A673 (cell line): ENCODE data around the gene SH3GL2. TPM values are rescaled to one million over a fixed set of nuclear protein-coding genes. Genes with fewer than 3 reads are reported as not detected.
A peak's percentile ranks its signal among the peaks of the same experiment; 100 is the strongest.

ENCODE experiments used
- BruUV-seq: library from RNA; stranded (reverse); fragments of 400-500 nt; replicated peaks from 2 replicates; lab custom pipeline; 2021; lab: Mats Ljungman, UMichigan
- CTCF ChIA-PET: fragments of 300-600 bp; sonication (Branson Sonifier 250); formaldehyde crosslinking; loops from one replicate; lab custom pipeline; 2022; ENCODE audit warnings: antibody characterized with exemption; lab: Charles Lee
- POLR2A ChIA-PET: fragments of 300-600 bp; sonication (Branson Sonifier 250); formaldehyde crosslinking; loops from one replicate; lab custom pipeline; 2022; ENCODE audit warnings: antibody characterized with exemption; ENCODE audit not compliant: low non-redundant PET; lab: Charles Lee
- DNase-seq: peaks from one replicate; pipeline ENCODE4 v3.0.0-alpha.2; 2015; ENCODE audit warnings: low spot score
- H3K27ac ChIP-seq: fragments of 200-600 bp; sonication (generic); 2 replicates; pipeline ENCODE4 v1.5.1; 2016; ENCODE audit warnings: mixed run types, low read depth, mild to moderate bottlenecking, mixed read lengths, antibody characterized with exemption, low read length; ENCODE audit not compliant: poor library complexity, severe bottlenecking
- H3K27me3 ChIP-seq: fragments of 200-600 bp; sonication (generic); replicated peaks from 2 replicates; pipeline ENCODE4 v1.6.1; 2017; ENCODE audit warnings: mixed run types, low read depth, mild to moderate bottlenecking, mixed read lengths, antibody characterized with exemption, low read length; ENCODE audit not compliant: insufficient read depth, poor library complexity
- H3K36me3 ChIP-seq: fragments of 200-600 bp; sonication (generic); 2 replicates; pipeline ENCODE4 v1.6.1; 2016; ENCODE audit warnings: mixed run types, mild to moderate bottlenecking, mixed read lengths, antibody characterized with exemption, low read length; ENCODE audit not compliant: insufficient read depth, poor library complexity, severe bottlenecking
- H3K4me1 ChIP-seq: fragments of 200-600 bp; sonication (generic); 2 replicates; pipeline ENCODE4 v1.6.1; 2017; ENCODE audit warnings: mixed run types, mild to moderate bottlenecking, mixed read lengths, antibody characterized with exemption, low read length; ENCODE audit not compliant: insufficient read depth, poor library complexity, severe bottlenecking
- H3K4me3 ChIP-seq: fragments of 200-600 bp; sonication (generic); 2 replicates; pipeline ENCODE4 v1.5.1; 2016; ENCODE audit warnings: low read depth, mixed run types, mild to moderate bottlenecking, mixed read lengths, low read length; ENCODE audit not compliant: poor library complexity, severe bottlenecking
- H3K9me3 ChIP-seq: fragments of 200-600 bp; sonication (generic); 2 replicates; pipeline ENCODE4 v1.6.1; 2016; ENCODE audit warnings: mixed run types, low read depth, mild to moderate bottlenecking, mixed read lengths, antibody characterized with exemption, low read length; ENCODE audit not compliant: poor library complexity, severe bottlenecking
- CTCF ChIP-seq: fragments of 300-800, 200-600 bp; sonication (generic); conservative IDR thresholded peaks from 2 replicates; pipeline ENCODE4 v1.5.1; 2017; ENCODE audit warnings: low read depth, mild to moderate bottlenecking, antibody characterized with exemption, low read length, moderate library complexity, mixed read lengths
- EZH2 ChIP-seq: fragments of 200-600 bp; sonication (generic); IDR thresholded peaks from 2 replicates; pipeline ENCODE4 v1.6.1; 2017; ENCODE audit warnings: borderline replicate concordance, low read depth, mild to moderate bottlenecking, mixed read lengths, antibody characterized with exemption, low read length; ENCODE audit not compliant: poor library complexity, severe bottlenecking
- intact Hi-C: fragments of 100-400 bp; cut with micrococcal nuclease; formaldehyde crosslinking; loops from one replicate; pipeline ENCODE4 v1.10.0; 2022; ENCODE audit not compliant: unreplicated experiment
- total RNA-seq: library from RNA; stranded (reverse); gene quantifications from 2 replicates; pipeline ENCODE4 v1.2.3, GENCODE V29; 2021

SH3GL2 gene
- total RNA-seq, 1 experiment from 2014 or later: not detected

- Histone ChIP-seq H3K27ac (no peak overlapping the region), H3K36me3 (no peaks in the 10 kb centered on the region), H3K9me3 (no peaks in the 10 kb centered on the region), H3K27me3 (no peaks in the 10 kb centered on the region), H3K4me1 (no peaks in the 10 kb centered on the region), H3K4me3 (no peak overlapping the region)
- DNase-seq: peak; percentile 0
- TF ChIP-seq EZH2: no peak
- no peak for TF ChIP-seq CTCF
- intact Hi-C loops: no loop called here
- ChIA-PET POLR2A (no interaction called here), CTCF (no interaction called here)
- BruUV-seq: no TSS peak
Measured at GRCh38 chr9:17742067-17742466, 163.2 kb downstream of the SH3GL2 start.

GRCh38 chr9:17744786-17745185, 165.9 kb downstream of the SH3GL2 start:
- H3K4me3 ChIP-seq: no peak overlapping the region
- no peaks in the 10 kb centered on the region for H3K4me1 ChIP-seq
- H3K27ac ChIP-seq: no peak overlapping the region
- BruUV-seq: no TSS peak
- CTCF ChIA-PET: no interaction called here
- no peaks in the 10 kb centered on the region for H3K27me3 ChIP-seq
- H3K36me3 ChIP-seq: no peaks in the 10 kb centered on the region
- peak; percentile 1 for DNase-seq
- no peak for TF ChIP-seq CTCF
- no peak for TF ChIP-seq EZH2
- POLR2A ChIA-PET: no interaction called here
- intact Hi-C loops: no loop called here
- H3K9me3 ChIP-seq: no peaks in the 10 kb centered on the region

GRCh38 chr9:17750269-17750668, 171.4 kb downstream of the SH3GL2 start:
- H3K4me1 ChIP-seq: no peaks in the 10 kb centered on the region
- DNase-seq: no peak
- no TSS peak for BruUV-seq
- H3K9me3 ChIP-seq: no peaks in the 10 kb centered on the region
- CTCF ChIA-PET: no interaction called here
- H3K27me3 ChIP-seq: no peaks in the 10 kb centered on the region
- no peak overlapping the region for H3K4me3 ChIP-seq
- no peak for TF ChIP-seq CTCF
- no peak for TF ChIP-seq EZH2
- POLR2A ChIA-PET: no interaction called here
- no peak overlapping the region for H3K27ac ChIP-seq
- H3K36me3 ChIP-seq: no peaks in the 10 kb centered on the region
- intact Hi-C loops: no loop called here
